AG04449 (cell line): Measurements from ENCODE around the gene STRADB.

Source experiments
- CTCF ChIA-PET: fragments of 350-600 bp; formaldehyde crosslinking; extraction: SDS; loops from one replicate; lab custom pipeline; 2021; ENCODE audit warnings: antibody characterized with exemption; lab: Yijun Ruan, JAX
- POLR2A ChIA-PET: fragments of 400-600, 350-600 bp; formaldehyde crosslinking; extraction: SDS; loops from one replicate; lab custom pipeline; 2020; ENCODE audit warnings: antibody characterized with exemption, inconsistent platforms; lab: Yijun Ruan, JAX
- DNase-seq: peaks from one replicate; pipeline ENCODE4 v3.0.0-alpha.2; 2010; ENCODE audit warnings: low read depth, low spot score
- H3K4me3 ChIP-seq: 2 replicates; pipeline ENCODE4 v1.5.1; 2011; ENCODE audit warnings: low read depth, mild to moderate bottlenecking, control low read depth, low read length
- CTCF ChIP-seq: IDR thresholded peaks from one replicate; pipeline ENCODE4 v1.5.1; 2011; ENCODE audit warnings: mild to moderate bottlenecking, moderate library complexity, low read length, control low read depth, inconsistent platforms; ENCODE audit not compliant: insufficient read depth; ENCODE audit errors: missing control alignments

STRADB gene

DNA sequence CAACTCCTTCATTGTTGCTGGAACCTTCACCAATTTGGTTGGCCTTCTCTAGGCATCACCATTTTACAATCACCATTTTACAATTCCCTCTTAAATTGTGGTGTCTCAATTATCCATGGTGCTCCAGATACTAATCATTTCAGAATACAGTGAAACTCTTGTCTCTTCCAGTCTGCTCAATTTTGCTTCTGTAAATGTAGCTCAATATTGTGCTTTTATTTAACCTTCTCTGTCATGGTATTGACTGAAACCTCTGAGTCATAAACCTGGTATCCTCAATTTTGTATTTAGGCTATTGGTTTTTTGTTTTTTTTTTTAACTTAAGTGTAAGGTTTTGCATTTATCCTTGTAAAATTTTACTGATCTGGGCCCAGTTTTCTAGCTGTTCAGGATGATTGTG, 16.1 kb downstream of the STRADB start:
- H3K4me3 ChIP-seq, result no peak overlapping the region
- ChIA-PET CTCF (interaction anchor here (1.3 to 1.4 kb wide), 2 partner anchors 15 to 236 kb away, joined by 3 to 6 read pairs; no protein-coding TSS in a partner anchor), POLR2A (interaction anchor here (1.5 kb wide), 1 partner anchor 16 kb away, joined by 3 read pairs; the partner anchor contains the start of genes STRADB and TRAK2)
- DNase-seq, result no peak
- no peak for TF ChIP-seq CTCF

- no peak for TF ChIP-seq CTCF
- ChIA-PET POLR2A (interaction anchor here (0.8 kb wide), 1 partner anchor 383 kb away, joined by 3 read pairs; no protein-coding TSS in a partner anchor), CTCF (interaction anchor here (1.0 kb wide), 1 partner anchor 19 kb away, joined by 5 read pairs; no protein-coding TSS in a partner anchor)
- no peak overlapping the region for H3K4me3 ChIP-seq
- no peak for DNase-seq
Observed at GRCh38 chr2:201470821-201471731, 19.5 kb downstream of the STRADB start.

- TF ChIP-seq CTCF, result no peak
- DNase-seq, result peak; percentile 41
- POLR2A ChIA-PET, result interaction anchor here (0.8 kb wide), 1 partner anchor 383 kb away, joined by 3 read pairs; no protein-coding TSS in a partner anchor
- H3K4me3 ChIP-seq, result no peak overlapping the region
- CTCF ChIA-PET, result interaction anchor here (1.0 kb wide), 3 partner anchors 19 to 240 kb away, joined by 3 to 5 read pairs (median 3); no protein-coding TSS in a partner anchor
Observed at GRCh38 chr2:201471732-201472393, 20.3 kb downstream of the STRADB start.

DNA sequence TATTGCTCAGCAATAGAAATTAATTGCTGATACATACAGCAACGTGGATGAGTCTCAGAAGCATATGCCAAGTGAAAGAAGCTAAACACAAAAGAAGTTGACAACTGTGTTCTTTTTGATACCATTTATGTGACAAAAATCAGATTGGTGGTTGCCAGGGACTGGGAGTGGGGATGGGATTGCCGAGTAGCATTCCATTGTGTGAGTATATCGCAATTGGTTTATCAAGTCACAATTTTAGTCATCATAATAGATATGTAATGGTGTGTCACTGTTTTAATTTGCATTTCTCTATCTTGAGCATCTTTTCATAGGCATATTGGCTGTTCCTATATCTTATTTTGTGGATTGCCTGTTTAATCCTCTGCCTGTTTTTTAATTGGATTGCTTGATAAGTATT, 20.9 kb downstream of the STRADB start:
- no peak for TF ChIP-seq CTCF
- POLR2A ChIA-PET, result interaction anchor here (0.6 kb wide), 1 partner anchor 20 kb away, joined by 3 read pairs; no protein-coding TSS in a partner anchor
- H3K4me3 ChIP-seq, result no peak overlapping the region
- CTCF ChIA-PET, result interaction anchor here (1.0 kb wide), 3 partner anchors 20 to 240 kb away, joined by 3 to 5 read pairs (median 3); no protein-coding TSS in a partner anchor
- DNase-seq, result no peak

GRCh38 chr2:201482543-201482942, 31.0 kb downstream of the STRADB start:
- no peak overlapping the region for H3K4me3 ChIP-seq
- ChIA-PET POLR2A (no interaction called here), CTCF (no interaction called here)
- TF ChIP-seq CTCF, result no peak
- no peak for DNase-seq
